CD8-positive, alpha-beta memory T cell (primary cell): Measurements from ENCODE around the gene BPIFB2. TPM values are rescaled to one million over a fixed set of nuclear protein-coding genes. Genes with fewer than 3 reads are reported as not detected.

ENCODE experiments used
- CTCF ChIA-PET: fragments of 350-600 bp; sonication (Branson Sonifier 250); formaldehyde crosslinking; loops from one replicate; lab custom pipeline; 2021; ENCODE audit warnings: antibody characterized with exemption; lab: Charles Lee
- POLR2A ChIA-PET: fragments of 350-600 bp; sonication (Branson Sonifier 250); formaldehyde crosslinking; loops from one replicate; lab custom pipeline; 2021; ENCODE audit warnings: antibody characterized with exemption; lab: Charles Lee
- DNase-seq, 5 donors: peaks; one replicate each; pipeline versions ENCODE4 v3.0.0 to v3.0.0-alpha.2; 2020 to 2022; ENCODE audit warnings: mixed read lengths in 1 of 5
- H3K27ac ChIP-seq: one replicate; pipeline ENCODE4 v1.7.0; 2013; ENCODE audit warnings: low read depth, mild to moderate bottlenecking, low read length, moderate library complexity
- H3K27me3 ChIP-seq: 2 replicates; pipeline ENCODE4 v1.7.0; 2013; ENCODE audit warnings: low read length, mild to moderate bottlenecking; ENCODE audit not compliant: insufficient read depth, poor library complexity, severe bottlenecking
- H3K36me3 ChIP-seq: 2 replicates; pipeline ENCODE4 v1.7.0; 2013; ENCODE audit warnings: mild to moderate bottlenecking, low read length, moderate library complexity; ENCODE audit not compliant: insufficient read depth
- H3K4me1 ChIP-seq: 2 replicates; pipeline ENCODE4 v1.7.0; 2013; ENCODE audit warnings: mild to moderate bottlenecking, low read length, moderate library complexity; ENCODE audit not compliant: insufficient read depth
- H3K4me3 ChIP-seq: 2 replicates; pipeline ENCODE4 v1.7.0; 2013; ENCODE audit warnings: mild to moderate bottlenecking, low read length
- H3K9me3 ChIP-seq: 2 replicates; pipeline ENCODE4 v1.7.0; 2013; ENCODE audit warnings: mild to moderate bottlenecking, low read length
- H3K27ac Mint-ChIP-seq, 8 donors: one replicate each; pipeline ENCODE4 v1.8.0; 2020 to 2021; ENCODE audit warnings: mixed read lengths in 8 of 8, mild to moderate bottlenecking in 6 of 8, inconsistent platforms in 3 of 8, moderate library complexity in 3 of 8
- H3K27me3 Mint-ChIP-seq, 2 donors: one replicate each; pipeline ENCODE4 v1.8.0; 2020 to 2021; ENCODE audit warnings: mixed read lengths in 2 of 2, mild to moderate bottlenecking in 1 of 2, moderate library complexity in 1 of 2
- H3K36me3 Mint-ChIP-seq, 3 donors: one replicate each; pipeline ENCODE4 v1.8.0; 2020 to 2021; ENCODE audit warnings: mixed read lengths in 3 of 3, inconsistent platforms in 1 of 3, mild to moderate bottlenecking in 1 of 3
- H3K4me1 Mint-ChIP-seq, 3 donors: one replicate each; pipeline ENCODE4 v1.8.0; 2020 to 2021; ENCODE audit warnings: mixed read lengths in 3 of 3, inconsistent platforms in 1 of 3, mild to moderate bottlenecking in 1 of 3
- H3K4me3 Mint-ChIP-seq, 7 donors: one replicate each; pipeline ENCODE4 v1.8.0; 2020 to 2021; ENCODE audit warnings: mixed read lengths in 7 of 7, mild to moderate bottlenecking in 6 of 7, moderate library complexity in 4 of 7, inconsistent platforms in 2 of 7
- H3K9me3 Mint-ChIP-seq, 5 donors: one replicate each; pipeline ENCODE4 v1.8.0; 2020 to 2022; ENCODE audit warnings: mixed read lengths in 5 of 5, mild to moderate bottlenecking in 3 of 5, moderate library complexity in 2 of 5, inconsistent platforms in 1 of 5
- polyA plus RNA-seq: library from polyadenylated mRNA; unstranded; fragments of 300-500 nt; fragmentation: Illumina TruSeq; gene quantifications from one replicate; pipeline ENCODE4 v1.2.3, GENCODE V29; 2021
- total RNA-seq, 2 experiments: library from RNA; stranded (reverse); gene quantifications; one replicate each; pipeline ENCODE4 v1.2.3, GENCODE V29; 2021

BPIFB2 gene
- total and polyA plus RNA-seq, 3 experiments from 2014 or later = not detected

- Histone ChIP-seq H3K9me3 (no peaks in the 10 kb centered on the region), H3K27ac (no peak overlapping the region), H3K36me3 (no peaks in the 10 kb centered on the region), H3K4me3 (no peak overlapping the region), H3K27me3 (no peaks in the 10 kb centered on the region), H3K4me1 (no peaks in the 10 kb centered on the region)
- CTCF ChIA-PET = no interaction called here
- Mint-ChIP-seq H3K27ac (no peak overlapping the region), H3K9me3 (no peaks in the 10 kb centered on the region), H3K4me1 (peaks cover 0 to 1% (median 0%) of the 10 kb centered on the region in 3 donors), H3K36me3 (no peaks in the 10 kb centered on the region), H3K4me3 (no peak overlapping the region), H3K27me3 (peaks cover 0 to 1% of the 10 kb centered on the region in 2 donors)
- DNase-seq = no peak
- POLR2A ChIA-PET = no interaction called here
These were observed 54.1 kb downstream of the BPIFB2 start for GRCh38 chr20:33061658-33062028.

GRCh38 chr20:33062105-33062824, 54.8 kb downstream of the BPIFB2 start:
- no peaks in the 10 kb centered on the region for H3K4me1 ChIP-seq
- no peaks in the 10 kb centered on the region for H3K27me3 ChIP-seq
- POLR2A ChIA-PET = no interaction called here
- Mint-ChIP-seq H3K4me1 (peaks cover 0 to 1% (median 0%) of the 10 kb centered on the region in 3 donors), H3K27ac (no peak overlapping the region), H3K4me3 (no peak overlapping the region), H3K36me3 (no peaks in the 10 kb centered on the region), H3K27me3 (peaks cover 0 to 1% of the 10 kb centered on the region in 2 donors), H3K9me3 (no peaks in the 10 kb centered on the region)
- no peak overlapping the region for H3K27ac ChIP-seq
- no peaks in the 10 kb centered on the region for H3K9me3 ChIP-seq
- no peaks in the 10 kb centered on the region for H3K36me3 ChIP-seq
- DNase-seq = no peak
- CTCF ChIA-PET = no interaction called here
- no peak overlapping the region for H3K4me3 ChIP-seq

GRCh38 chr20:33062825-33063149, 55.3 kb downstream of the BPIFB2 start:
- H3K4me3 Mint-ChIP-seq = no peak overlapping the region
- peaks cover 0 to 1% (median under 1%) of the 10 kb centered on the region in 3 donors for H3K4me1 Mint-ChIP-seq
- Histone ChIP-seq H3K36me3 (no peaks in the 10 kb centered on the region), H3K27me3 (no peaks in the 10 kb centered on the region), H3K4me3 (no peak overlapping the region), H3K27ac (no peak overlapping the region), H3K9me3 (no peaks in the 10 kb centered on the region), H3K4me1 (no peaks in the 10 kb centered on the region)
- H3K27me3 Mint-ChIP-seq = peaks cover 0 to 1% of the 10 kb centered on the region in 2 donors
- H3K36me3 Mint-ChIP-seq = no peaks in the 10 kb centered on the region
- peak overlapping the region in 1 of 8 donors; percentile 81 for H3K27ac Mint-ChIP-seq
- no peak for DNase-seq
- POLR2A ChIA-PET = no interaction called here
- CTCF ChIA-PET = no interaction called here
- H3K9me3 Mint-ChIP-seq = no peaks in the 10 kb centered on the region

- DNase-seq = no peak
- Mint-ChIP-seq H3K36me3 (no peaks in the 10 kb centered on the region), H3K27ac (no peak overlapping the region), H3K4me3 (no peak overlapping the region), H3K9me3 (no peaks in the 10 kb centered on the region), H3K4me1 (peaks cover 0 to 5% (median 3%) of the 10 kb centered on the region in 3 donors), H3K27me3 (peaks cover 0 to 1% of the 10 kb centered on the region in 2 donors)
- Histone ChIP-seq H3K4me3 (no peak overlapping the region), H3K36me3 (no peaks in the 10 kb centered on the region), H3K27ac (no peak overlapping the region), H3K9me3 (no peaks in the 10 kb centered on the region), H3K4me1 (no peaks in the 10 kb centered on the region), H3K27me3 (no peaks in the 10 kb centered on the region)
- CTCF ChIA-PET = no interaction called here
- POLR2A ChIA-PET = no interaction called here
These were observed 55.8 kb downstream of the BPIFB2 start for GRCh38 chr20:33063271-33063670.

- H3K9me3 ChIP-seq = no peaks in the 10 kb centered on the region
- no peaks in the 10 kb centered on the region for H3K4me1 ChIP-seq
- no peak overlapping the region for H3K27ac ChIP-seq
- no peaks in the 10 kb centered on the region for H3K36me3 Mint-ChIP-seq
- peak overlapping the region in 2 of 8 donors; percentile 49 to 84 for H3K27ac Mint-ChIP-seq
- peaks cover 0 to 1% of the 10 kb centered on the region in 2 donors for H3K27me3 Mint-ChIP-seq
- ChIA-PET POLR2A (no interaction called here), CTCF (no interaction called here)
- no peaks in the 10 kb centered on the region for H3K27me3 ChIP-seq
- no peak for DNase-seq
- peaks cover 0 to 8% (median 3%) of the 10 kb centered on the region in 3 donors for H3K4me1 Mint-ChIP-seq
- H3K4me3 ChIP-seq = no peak overlapping the region
- no peaks in the 10 kb centered on the region for H3K36me3 ChIP-seq
- no peak overlapping the region for H3K4me3 Mint-ChIP-seq
- H3K9me3 Mint-ChIP-seq = no peaks in the 10 kb centered on the region
These were observed 57.2 kb downstream of the BPIFB2 start for GRCh38 chr20:33064572-33065287.

GRCh38 chr20:33065785-33066184, 58.3 kb downstream of the BPIFB2 start:
- Mint-ChIP-seq H3K36me3 (no peaks in the 10 kb centered on the region), H3K4me1 (peaks cover 0 to 8% (median 3%) of the 10 kb centered on the region in 3 donors), H3K4me3 (no peak overlapping the region), H3K27ac (peak overlapping the region in 1 of 8 donors; percentile 40), H3K27me3 (no peaks in the 10 kb centered on the region), H3K9me3 (no peaks in the 10 kb centered on the region)
- CTCF ChIA-PET = no interaction called here
- POLR2A ChIA-PET = no interaction called here
- Histone ChIP-seq H3K4me3 (no peak overlapping the region), H3K36me3 (no peaks in the 10 kb centered on the region), H3K27me3 (no peaks in the 10 kb centered on the region), H3K9me3 (no peaks in the 10 kb centered on the region), H3K27ac (no peak overlapping the region), H3K4me1 (no peaks in the 10 kb centered on the region)
- DNase-seq = no peak

- no peak overlapping the region for H3K4me3 Mint-ChIP-seq
- ChIA-PET CTCF (no interaction called here), POLR2A (no interaction called here)
- Histone ChIP-seq H3K36me3 (no peaks in the 10 kb centered on the region), H3K4me1 (no peaks in the 10 kb centered on the region), H3K27me3 (no peaks in the 10 kb centered on the region), H3K27ac (no peak overlapping the region), H3K9me3 (no peaks in the 10 kb centered on the region), H3K4me3 (no peak overlapping the region)
- H3K36me3 Mint-ChIP-seq = no peaks in the 10 kb centered on the region
- H3K27ac Mint-ChIP-seq = peak overlapping the region in 2 of 8 donors; percentile 58 to 87
- peaks cover 0 to 8% (median 3%) of the 10 kb centered on the region in 3 donors for H3K4me1 Mint-ChIP-seq
- H3K27me3 Mint-ChIP-seq = peaks cover 0 to 3% of the 10 kb centered on the region in 2 donors
- no peaks in the 10 kb centered on the region for H3K9me3 Mint-ChIP-seq
- DNase-seq = no peak
These were observed 60.3 kb downstream of the BPIFB2 start for GRCh38 chr20:33067806-33068205.

- H3K36me3 Mint-ChIP-seq = no peaks in the 10 kb centered on the region
- H3K27me3 Mint-ChIP-seq = peaks cover 0 to 3% of the 10 kb centered on the region in 2 donors
- no peaks in the 10 kb centered on the region for H3K36me3 ChIP-seq
- H3K27me3 ChIP-seq = no peaks in the 10 kb centered on the region
- H3K9me3 Mint-ChIP-seq = no peaks in the 10 kb centered on the region
- H3K4me3 ChIP-seq = no peak overlapping the region
- no peak overlapping the region for H3K4me3 Mint-ChIP-seq
- no peaks in the 10 kb centered on the region for H3K9me3 ChIP-seq
- ChIA-PET CTCF (no interaction called here), POLR2A (no interaction called here)
- no peak for DNase-seq
- H3K4me1 ChIP-seq = no peaks in the 10 kb centered on the region
- peak overlapping the region in 3 of 8 donors; percentile 52 to 87 (median 58) for H3K27ac Mint-ChIP-seq
- H3K4me1 Mint-ChIP-seq = peaks cover 0 to 8% (median 3%) of the 10 kb centered on the region in 3 donors
- no peak overlapping the region for H3K27ac ChIP-seq
These were observed 60.9 kb downstream of the BPIFB2 start for GRCh38 chr20:33068251-33068939.
